HG02870 (cell line): Measurements from ENCODE around the gene IGFBP5.

Experiments used
- ATAC-seq: cut with Tn5 transposase; IDR thresholded peaks from one replicate; pipeline ENCODE4 v1.9.1; 2021; ENCODE audit warnings: mild to moderate bottlenecking, moderate library complexity; ENCODE audit not compliant: unreplicated experiment

Gene IGFBP5

DNA sequence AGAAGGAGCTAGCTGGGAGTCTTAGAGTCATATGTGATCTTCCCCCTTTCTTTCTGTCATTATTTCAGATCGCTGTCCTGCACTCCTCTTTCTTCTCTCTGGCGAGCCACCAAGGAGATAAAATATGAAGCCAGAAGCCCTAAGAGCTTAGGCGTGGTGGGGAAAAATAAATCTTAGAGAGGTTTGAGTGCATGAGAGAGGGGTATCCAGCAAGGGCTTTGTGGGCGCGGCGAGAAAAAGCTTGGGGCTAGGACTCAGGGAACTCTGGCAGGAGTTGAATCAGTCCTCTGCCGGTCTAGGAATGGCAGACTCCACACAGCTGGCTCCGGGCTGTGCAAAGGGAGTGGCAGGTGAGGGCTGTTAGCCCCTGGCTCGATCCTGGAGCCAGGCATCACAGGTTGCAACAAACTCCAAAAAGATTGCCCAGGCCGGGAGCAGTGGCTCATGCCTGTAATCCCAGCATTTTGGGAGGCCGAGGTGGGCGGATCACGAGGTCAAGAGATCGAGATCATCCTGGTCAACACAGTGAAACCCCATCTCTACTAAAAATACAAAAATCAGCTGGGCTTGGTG lies 20.1 kb upstream of the IGFBP5 start:
- no peak for ATAC-seq

DNA sequence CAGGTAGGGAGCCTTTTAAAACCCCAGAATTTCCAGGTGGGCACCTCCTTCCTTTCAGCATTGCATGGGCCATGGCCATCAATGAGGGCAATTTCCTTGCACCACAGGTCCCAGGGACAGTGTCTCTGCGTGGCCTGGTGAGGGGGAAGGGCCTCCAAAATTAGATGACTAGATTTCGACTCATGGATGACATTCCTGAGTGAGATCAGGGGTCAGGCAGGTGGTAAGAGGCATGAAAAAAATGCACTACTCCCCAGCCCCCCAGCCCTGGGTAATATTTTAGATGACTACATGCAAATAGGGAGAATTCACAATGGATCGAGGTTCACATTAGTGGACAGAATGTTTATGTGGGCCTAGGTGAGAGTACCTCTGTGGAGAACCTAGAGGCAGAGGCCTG lies 19.0 kb upstream of the IGFBP5 start:
- ATAC-seq = no peak

DNA sequence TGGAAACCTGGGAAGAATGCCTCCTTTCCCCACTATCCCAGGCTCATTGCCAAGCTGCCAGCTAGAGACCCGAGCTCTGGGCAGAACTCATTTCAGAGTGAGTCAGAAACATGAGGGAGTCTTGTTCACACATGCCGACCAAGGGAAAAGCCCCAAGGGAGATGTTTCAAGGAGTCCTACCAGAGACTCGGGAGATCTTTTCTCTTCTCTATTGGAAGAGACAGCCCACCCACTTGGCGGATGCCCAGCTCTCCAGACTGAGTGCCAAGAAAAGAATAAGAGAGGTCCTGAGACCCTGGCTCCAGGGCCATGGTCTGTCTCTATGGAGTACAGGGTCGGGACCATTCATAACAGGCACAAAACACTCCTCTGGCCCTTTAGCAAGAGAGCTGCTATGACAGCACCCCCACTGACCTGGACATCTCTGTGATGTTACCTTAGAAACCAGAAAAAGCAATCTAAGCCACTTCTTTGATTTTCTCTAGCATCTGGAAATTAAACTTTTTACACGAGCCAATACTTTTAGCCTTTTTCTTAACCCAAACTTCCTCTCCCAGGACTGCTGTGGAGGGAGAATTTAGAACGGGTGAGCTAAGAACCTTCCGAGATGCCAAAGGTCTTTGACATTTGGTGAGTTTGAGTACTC lies 18.5 kb upstream of the IGFBP5 start:
- no peak for ATAC-seq

DNA sequence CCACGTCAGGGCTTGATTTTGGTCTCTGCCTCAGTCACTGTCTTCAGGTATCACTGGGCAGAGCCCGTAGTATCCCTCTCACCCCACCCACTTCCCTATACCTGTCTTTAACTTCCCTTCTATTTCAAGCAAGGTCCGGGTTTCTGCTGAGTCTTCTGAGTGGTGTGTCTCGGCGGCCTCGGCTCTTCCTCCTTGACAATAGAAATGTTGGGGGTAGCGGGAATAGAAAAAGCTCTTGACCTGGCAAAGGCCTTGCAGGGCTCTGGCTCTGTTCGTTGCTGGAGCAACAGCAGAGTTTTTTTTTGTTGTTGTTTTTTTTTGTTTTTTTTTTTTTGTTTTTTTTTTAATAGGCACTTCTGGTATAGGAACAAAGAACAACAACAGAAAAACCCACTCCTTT lies 16.0 kb upstream of the IGFBP5 start:
- no peak for ATAC-seq

DNA sequence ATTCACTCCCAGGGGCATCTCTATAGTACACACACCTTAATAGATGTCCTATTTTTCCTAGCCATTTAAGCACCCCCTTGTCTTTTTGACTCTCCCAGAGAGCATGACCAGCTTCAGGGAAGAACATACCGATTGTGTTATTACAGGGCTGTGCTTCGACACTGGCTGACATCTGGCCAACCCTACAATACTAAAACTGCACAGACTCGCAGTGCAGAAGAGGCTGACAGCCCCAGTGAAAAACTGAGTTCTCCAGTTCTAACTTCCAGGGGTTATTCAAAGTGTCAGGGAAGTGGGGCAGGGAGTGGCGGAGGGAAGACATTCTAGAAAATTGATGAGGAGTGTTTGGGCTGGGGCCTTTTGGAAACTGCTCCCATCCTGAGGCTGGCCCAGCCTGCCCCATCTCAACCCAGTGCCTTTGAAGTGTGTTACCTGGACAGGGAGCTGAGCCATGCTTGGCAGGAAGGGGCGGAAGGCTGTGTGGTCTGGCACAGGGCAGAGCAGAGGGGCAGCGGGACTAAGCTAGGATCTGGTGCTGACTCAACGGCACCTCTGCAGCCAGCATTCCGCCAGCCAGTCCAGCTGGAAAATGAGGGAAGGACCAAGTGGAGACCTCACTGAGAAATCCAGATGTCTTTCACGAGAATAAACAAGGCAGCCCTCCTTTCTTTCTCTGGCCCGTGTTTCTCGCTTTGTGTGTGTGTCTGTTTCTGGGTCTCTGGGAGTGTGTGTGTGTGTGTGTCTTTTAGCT lies 15.4 kb upstream of the IGFBP5 start:
- no peak for ATAC-seq

DNA sequence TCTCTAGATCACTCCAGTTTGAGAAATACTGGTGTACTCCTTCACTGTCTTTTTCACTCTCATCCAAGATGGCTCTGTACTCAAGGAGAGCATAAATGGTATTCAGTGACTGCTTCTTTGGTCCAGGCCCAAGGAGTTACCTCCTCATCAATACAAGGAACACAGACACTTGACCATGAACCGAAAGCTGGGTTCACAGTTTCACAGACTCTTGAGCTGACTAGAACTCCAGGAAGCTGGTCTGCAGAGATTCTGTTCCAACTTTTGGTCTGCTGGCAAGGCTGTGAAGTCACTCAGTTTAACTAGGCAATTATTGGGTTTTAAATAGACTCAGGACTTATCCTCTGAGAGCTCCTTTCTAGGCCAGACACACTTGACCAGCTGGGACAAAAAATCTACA lies 7.4 kb upstream of the IGFBP5 start:
- no peak for ATAC-seq

DNA sequence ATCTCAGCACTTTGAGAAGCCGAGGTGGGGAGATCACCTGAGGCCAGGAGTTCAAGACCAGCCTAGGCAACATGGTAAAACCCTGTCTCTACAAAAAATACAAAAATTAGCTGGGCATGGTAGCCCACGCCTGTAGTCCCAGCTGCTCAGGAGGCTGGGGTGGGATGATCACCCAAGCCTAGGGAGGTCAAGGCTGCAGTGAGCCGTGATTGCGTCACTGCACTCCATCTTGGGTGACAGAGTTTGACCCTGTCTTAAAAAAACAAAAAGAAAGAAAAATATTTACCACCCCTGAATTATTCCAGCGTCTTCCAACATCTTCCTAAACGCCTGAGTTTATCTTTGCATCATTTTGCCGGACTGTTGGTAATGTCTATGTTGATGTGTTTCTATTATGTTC lies 6.2 kb upstream of the IGFBP5 start:
- ATAC-seq = no peak

DNA sequence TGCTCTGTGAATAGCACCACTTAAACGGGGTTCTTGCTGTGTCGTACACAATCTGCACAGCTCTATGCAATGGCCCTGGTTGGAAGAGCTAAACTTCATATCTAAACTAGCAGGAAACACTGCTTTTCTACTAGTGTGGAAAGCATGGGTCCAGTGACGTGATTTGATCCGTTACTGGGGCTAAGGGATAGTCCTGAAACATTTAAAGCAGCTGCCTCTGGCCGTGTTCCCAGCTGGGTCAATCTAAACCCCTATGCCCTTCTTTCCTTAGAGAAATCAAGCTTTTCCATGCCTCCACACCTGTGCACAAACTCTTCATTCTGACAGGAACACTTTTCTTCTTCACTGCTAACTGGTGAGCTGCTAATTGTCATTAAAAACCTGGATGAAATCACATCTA lies 5.4 kb upstream of the IGFBP5 start:
- ATAC-seq = no peak

DNA sequence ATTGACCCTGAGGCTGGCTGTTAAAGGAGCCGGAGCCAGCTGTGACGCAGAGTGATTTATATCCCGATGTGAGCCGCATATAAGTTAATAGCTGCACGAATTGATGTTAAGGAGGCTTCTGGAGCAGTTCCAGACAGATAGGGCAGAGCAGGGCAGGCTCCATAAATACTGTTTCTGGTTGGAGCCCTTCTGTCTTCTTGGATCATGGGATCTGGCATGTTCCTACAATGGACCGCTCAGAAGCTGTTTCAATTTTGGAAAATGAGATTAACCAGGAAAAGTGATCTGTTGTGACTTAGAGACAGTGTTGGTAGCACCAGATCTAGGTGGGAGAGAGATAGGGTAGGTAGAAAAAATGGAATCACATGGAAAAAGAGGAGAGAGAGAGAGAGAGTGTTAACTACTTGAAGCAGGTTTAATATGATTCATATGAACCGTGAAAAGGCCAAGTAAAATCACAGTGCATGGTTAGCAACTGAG lies 4.8 kb upstream of the IGFBP5 start:
- no peak for ATAC-seq

DNA sequence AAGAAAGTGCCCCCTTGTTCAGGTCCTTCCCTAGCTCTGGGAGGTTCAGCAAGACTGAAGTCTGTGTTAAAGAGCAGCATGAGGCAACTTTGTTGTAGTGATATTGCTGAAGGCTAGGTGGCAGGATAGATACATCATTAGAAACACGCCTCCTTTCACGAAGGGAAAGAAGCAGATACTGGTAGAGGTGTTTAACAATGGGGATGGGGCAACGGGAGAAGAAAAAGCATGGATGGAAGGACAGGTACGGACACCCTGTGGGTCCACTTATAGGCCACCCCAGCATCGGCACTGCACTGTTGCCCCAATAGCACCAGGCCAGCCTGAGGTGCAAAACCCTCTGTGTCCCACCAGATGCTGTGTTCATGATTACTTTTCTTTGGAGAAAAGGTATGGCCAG lies 3.5 kb upstream of the IGFBP5 start:
- no peak for ATAC-seq

DNA sequence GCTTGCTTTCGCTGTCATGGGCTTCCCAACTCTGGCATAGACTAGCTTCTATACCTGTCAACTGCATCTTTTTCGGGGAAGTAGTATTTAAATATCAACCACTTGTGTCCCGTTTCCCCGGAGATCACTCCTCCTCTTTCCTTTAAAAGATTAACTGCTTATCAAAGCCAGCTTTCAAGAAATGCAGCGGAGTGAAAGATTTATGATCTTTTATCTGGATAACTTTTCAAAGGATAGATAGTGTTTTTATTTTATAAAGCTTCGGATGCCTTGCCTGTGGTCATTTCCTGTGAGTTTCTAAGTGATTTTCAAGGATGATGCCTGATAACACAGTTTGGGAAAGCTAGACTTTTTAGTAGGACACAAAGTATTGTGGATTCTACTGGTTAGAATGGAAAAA lies 2.9 kb upstream of the IGFBP5 start:
- ATAC-seq = no peak

DNA sequence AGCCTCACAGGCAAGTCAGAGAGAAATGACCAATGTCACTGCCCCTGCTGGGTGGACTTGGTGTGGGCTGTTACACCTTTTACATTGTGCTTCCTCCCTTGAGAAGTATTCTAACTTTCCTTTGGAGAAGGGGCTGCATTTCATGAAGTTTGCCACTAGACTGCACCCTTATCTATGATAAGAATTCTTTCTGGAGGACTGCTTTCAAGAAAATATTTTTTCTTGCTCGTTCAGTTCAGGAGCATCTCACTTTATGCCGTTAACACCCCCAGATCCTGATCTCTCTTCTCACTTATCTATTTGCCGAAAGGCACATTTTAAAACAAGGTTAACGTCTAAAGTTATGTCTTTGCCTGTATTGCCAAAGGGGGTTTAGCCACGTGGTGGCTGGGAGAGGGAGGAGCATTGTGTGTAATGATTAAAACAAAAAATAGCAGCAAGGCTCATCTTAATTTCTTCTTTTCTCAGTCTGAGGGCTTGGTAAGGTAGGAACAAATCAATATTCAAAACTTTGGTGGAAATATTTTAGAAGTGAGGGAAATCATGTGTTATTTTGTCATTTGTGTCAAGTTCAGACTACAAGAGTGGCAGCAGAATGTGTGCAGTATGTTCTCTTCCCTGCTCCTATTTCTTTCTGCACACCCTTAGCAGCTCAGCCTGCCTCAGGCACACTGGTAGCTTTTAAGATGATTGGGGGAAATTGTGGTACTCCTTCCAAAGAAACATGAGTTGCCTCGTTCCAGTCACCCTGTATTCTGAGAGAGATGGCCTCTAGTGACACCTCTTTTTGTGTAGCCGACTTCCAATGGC lies 1.6 kb upstream of the IGFBP5 start:
- no peak for ATAC-seq

DNA sequence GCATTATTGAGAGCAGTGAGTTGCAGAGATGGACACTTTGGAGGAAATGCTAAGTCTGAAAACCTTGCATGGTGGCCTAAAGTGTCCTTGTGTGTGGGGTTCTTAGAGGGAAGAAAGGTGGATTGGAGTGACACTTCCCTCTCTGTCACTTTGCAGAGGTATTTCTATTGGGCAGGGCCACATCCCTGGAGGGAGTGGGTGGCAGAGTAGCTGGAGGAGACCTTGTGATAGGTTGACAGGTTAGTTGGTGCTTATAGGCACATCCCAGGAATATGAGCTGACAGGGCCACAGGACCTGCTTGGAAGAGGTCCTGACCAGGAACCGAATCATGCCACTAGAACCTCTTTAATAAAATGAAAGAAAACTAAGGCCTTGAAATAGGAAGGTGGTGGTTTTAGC lies 972 bp upstream of the IGFBP5 start:
- no peak for ATAC-seq

DNA sequence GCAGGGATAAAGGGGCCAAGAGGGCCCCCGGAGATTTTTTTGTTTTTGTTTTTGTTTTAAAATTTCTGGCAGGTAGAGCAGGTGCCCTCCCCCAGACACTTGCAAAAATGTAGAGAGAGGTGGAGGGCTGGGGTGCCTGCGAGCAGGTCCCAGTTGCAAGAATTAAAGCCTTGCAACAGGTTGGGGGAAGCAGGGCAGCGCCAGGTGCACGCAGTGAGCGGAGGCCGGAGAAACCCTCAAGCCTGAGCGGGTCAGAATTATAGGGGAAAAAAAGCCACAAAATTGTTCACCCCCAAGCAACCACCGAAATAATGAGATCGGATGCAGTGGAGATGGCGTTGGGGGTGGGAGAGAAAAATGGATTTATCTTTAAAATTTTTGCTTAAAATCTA lies 527 bp downstream of the IGFBP5 start:
- ATAC-seq = no peak

DNA sequence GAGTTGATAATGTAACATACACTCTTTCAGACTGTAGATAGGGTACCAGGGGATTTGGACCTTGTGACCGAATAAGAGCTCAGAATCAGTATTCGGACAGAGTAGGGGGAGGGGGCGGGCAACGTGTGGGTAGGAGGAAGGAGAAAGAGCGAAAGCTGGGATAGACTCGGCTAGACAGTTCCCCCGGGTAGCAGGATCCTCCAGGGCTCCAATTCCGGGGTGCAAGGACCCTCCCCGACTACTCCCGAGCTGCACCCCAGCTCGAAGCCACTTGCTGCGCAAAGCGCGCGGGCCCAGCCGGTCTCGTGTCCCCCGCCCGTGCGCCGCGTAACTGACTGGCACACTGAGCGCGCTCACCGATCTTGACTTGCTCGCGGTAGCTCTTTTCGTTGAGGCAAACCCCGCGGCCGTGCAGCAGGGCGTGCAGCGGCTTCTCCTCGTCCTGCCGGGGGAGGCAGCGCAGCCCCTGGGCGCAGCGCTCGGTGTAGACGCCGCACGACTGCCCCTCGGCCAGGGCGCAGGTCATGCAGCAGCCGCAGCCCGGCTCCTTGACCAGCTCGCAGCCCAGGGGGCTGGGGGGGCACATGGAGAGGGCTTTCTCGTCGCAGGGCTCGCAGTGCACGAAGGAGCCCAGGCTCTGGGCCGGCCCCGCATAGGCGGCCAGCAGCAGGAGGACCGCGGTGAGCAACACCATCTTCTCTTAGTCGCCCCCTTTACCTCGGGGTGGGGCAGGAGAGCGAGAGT lies 1.1 kb downstream of the IGFBP5 start:
- ATAC-seq = no peak

DNA sequence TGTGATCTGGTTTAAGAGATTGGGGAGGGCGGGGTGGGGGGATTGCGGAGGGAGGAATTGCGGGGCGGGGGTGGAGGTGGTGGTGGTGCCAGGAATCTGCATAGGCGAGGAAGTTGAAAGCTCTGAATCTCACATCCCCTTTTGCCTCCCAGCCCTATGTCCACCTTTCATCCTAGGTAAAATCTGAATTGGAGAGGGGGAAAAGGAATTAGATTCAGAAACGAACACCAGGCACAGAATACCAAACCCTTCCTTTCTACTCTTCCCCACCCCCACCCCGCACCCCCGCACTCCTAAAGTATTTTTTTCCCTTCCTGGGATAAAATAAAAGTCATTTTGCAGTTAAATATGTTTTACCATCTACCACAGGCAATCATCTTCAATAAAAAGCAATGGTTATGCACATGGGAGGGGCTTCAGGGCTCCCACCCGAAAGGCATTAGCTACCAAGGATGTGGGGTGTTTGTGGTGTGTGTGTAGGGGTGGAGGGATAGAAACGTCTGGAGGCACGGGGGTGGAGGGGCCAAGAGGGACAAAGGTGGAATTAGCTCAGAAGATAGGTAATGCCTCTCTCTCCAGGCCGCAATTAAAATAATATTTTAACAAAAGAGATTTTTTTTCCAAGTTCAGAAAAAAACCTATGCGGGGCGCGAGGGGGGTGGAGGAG lies 1.8 kb downstream of the IGFBP5 start:
- ATAC-seq = no peak

DNA sequence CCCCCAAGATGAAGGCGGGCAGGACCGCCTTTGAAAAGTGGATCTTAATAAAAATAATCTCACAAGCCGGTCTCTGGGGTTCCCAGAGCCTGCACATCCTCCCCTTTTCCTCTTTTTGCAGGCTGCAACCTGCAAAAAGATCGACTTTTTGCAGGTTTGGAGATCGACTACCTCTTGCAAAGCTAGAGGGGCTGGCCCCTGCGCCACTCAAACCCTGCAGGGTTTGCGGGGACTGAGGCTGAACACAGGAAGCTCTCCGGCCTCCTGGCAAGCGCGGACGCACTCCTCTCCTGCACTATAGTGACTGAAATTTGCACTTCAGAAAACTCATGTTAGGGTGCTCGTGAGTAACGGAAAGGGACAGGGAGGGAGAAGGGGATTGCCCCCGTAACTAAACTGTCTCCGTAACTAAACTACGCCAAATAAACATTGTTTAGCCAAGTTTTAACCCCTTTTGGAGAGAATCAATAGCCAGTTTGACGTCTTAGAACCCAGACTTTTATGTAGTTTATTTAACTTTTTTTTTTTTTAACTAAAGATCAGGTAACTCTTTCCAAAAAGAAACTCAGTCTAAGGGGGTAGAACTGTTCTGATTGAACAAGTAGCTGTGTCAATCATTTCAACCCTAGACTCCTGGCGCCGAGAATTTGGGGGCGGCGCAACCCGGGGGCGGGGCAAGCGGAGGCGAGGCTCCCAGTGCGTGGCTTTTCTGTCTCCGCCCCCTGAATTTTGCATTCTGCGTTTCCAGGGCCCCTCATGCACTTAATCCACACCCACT lies 2.5 kb downstream of the IGFBP5 start:
- ATAC-seq = no peak

DNA sequence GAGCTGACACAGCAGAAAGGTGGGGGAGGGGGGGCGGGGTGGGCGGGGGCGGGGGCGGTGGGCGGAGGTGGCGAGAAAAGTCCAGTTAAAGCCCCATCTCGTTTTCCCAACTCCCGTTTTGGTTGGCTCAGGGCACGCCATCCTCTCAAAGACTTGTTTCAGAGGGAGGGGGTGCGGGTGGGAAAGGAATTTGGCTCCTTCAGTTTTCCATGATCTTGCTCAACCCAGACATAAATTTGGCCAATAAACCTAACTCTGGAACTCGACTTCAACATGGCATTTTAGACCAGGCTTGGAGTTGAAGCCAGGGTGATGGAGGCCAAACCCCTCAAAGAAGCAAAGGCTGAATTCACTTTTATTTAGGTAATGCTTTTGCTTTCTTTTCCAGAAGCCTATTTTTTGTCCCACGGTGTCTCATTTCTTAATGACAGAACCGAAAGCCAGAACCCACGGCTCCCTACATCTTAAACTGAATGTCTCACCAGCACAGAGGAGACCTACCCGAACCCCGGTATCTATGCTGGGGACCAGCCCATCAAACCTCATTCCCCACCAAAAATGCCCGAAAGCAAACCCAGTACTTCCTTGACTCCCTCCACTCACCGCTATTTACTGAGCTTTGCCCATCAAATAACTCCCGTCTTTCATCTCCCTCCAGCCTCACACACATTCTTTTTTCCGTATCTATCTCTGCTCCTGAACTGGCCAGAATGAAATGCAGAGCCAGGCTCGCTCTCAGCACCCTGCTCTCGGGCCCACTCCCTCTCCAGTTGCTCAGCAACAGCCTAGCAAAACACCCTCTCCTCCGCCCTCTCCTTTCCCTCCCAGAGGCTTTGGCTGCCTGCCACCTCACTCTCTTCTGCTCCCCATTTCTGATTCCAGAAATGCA lies 4.3 kb downstream of the IGFBP5 start:
- ATAC-seq = no peak

DNA sequence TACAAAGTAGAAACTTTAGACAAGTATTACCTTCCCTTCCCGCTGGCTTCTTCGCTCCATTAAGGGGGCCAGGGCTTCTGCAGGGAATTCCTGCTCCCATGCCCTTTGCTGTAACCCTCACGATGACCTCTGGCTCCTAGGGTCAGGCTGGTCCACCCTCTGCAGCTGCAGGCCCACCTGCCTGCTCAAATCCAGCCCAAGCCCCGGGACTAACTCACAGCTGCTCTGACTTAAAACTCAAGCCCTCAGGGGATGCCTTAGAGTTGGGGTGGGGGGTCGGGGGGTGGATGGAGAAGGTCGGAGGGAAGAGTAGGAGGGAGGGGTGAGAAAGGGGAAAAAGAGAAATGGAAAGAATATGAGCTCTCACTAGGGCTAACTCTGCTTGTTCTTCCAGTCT lies 4.9 kb downstream of the IGFBP5 start:
- ATAC-seq = no peak
